ENCODE results near the gene GC. TPM values are rescaled to one million over a fixed set of nuclear protein-coding genes. Genes with fewer than 3 reads are reported as not detected.
"Not testable (repeated sequence)": the region's sequence is repeated elsewhere in the genome, so short reads cannot be mapped to it uniquely, and the experiment has no call there.

Gene GC
- total and polyA plus RNA-seq, 9 donors, result 0.55 to 4.3 TPM; not detected in 7

GRCh38 chr4:71765350-71765749, 18.5 kb downstream of the GC start:
- WGBS, 3 donors, result 56 to 66% (median 63%) methylated on average over 4 of the region's 4 CpGs
- Histone ChIP-seq H3K4me3 (no peak overlapping the region), H3K27ac (no peak overlapping the region), H3K9me3 (no peaks in the 10 kb centered on the region), H3K4me1 (ENCODE audit: insufficient read depth) (no peaks in the 10 kb centered on the region), H3K36me3 (no peaks in the 10 kb centered on the region), H3K27me3 (no peaks in the 10 kb centered on the region)
- TF ChIP-seq, protein P1, sequence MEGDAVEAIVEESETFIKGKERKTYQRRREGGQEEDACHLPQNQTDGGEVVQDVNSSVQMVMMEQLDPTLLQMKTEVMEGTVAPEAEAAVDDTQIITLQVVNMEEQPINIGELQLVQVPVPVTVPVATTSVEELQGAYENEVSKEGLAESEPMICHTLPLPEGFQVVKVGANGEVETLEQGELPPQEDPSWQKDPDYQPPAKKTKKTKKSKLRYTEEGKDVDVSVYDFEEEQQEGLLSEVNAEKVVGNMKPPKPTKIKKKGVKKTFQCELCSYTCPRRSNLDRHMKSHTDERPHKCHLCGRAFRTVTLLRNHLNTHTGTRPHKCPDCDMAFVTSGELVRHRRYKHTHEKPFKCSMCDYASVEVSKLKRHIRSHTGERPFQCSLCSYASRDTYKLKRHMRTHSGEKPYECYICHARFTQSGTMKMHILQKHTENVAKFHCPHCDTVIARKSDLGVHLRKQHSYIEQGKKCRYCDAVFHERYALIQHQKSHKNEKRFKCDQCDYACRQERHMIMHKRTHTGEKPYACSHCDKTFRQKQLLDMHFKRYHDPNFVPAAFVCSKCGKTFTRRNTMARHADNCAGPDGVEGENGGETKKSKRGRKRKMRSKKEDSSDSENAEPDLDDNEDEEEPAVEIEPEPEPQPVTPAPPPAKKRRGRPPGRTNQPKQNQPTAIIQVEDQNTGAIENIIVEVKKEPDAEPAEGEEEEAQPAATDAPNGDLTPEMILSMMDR (IDR thresholded peaks at IDR 0.05), result no peak
- TF ChIP-seq EP300 (IDR thresholded peaks at IDR 0.05), result no peak
- no peak for TF ChIP-seq POLR2A (IDR thresholded peaks at IDR 0.05)
- intact Hi-C loops (cut with DNase I), result no loop called here
- DNase-seq, result no peak

DNA sequence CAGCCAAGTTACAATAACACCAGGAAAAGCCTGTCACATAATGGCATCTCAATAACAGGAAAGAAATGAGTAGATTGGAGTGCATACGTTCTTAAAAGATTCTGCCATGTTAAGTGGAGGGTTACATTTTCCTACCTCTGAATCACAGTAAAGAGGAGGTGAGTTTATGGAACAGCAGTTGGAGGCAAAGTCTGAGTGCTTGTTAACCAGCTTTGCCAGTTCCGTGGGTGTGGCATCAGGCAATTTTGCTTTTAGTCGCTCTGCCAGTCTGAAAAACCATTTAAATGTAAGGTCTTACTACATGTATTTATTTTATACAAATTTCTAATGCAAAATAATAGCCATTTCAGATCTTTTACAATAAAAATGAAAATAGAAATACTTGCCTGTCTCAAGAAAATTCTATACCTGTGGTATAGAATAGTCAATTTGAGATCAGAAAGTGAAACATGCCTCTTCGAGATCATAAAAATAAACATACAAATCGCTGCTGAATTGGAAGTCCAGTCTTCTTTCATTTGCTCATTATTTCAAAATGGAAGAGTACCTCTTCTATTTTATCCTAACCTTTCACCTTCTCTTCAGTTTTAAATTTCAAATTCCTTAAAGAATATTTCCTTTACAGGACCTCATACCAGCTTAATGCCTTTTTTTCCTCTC, 31.4 kb downstream of the GC start:
- TF ChIP-seq, protein P1 (IDR thresholded peaks at IDR 0.05), result no peak
- no peak for TF ChIP-seq EP300 (IDR thresholded peaks at IDR 0.05)
- no peak for TF ChIP-seq POLR2A (IDR thresholded peaks at IDR 0.05)
- DNase-seq, result no peak
- Histone ChIP-seq H3K4me1 (ENCODE audit: insufficient read depth) (no peaks in the 10 kb centered on the region), H3K9me3 (no peaks in the 10 kb centered on the region), H3K27ac (no peak overlapping the region), H3K4me3 (no peak overlapping the region), H3K36me3 (no peaks in the 10 kb centered on the region), H3K27me3 (no peaks in the 10 kb centered on the region)
- intact Hi-C loops (cut with DNase I), result no loop called here
- WGBS, 3 donors, result 79 to 87% (median 86%) methylated on average over 5 of the region's 5 CpGs

- no peak overlapping the region for H3K4me3 ChIP-seq
- no peaks in the 10 kb centered on the region for H3K9me3 ChIP-seq
- H3K4me1 ChIP-seq (ENCODE audit: insufficient read depth), result no peaks in the 10 kb centered on the region
- TF ChIP-seq, protein P1 (IDR thresholded peaks at IDR 0.05), result no peak
- TF ChIP-seq EP300 (IDR thresholded peaks at IDR 0.05), result no peak
- TF ChIP-seq POLR2A (IDR thresholded peaks at IDR 0.05), result no peak
- 45 to 63% (median 50%) methylated on average over 4 of the region's 4 CpGs for WGBS, 3 donors
- H3K27ac ChIP-seq, result no peak overlapping the region
- intact Hi-C loops (cut with DNase I), result no loop called here
- no peak for DNase-seq
- no peaks in the 10 kb centered on the region for H3K27me3 ChIP-seq
- no peaks in the 10 kb centered on the region for H3K36me3 ChIP-seq
Observed at GRCh38 chr4:71749008-71749594, 34.8 kb downstream of the GC start.

DNA sequence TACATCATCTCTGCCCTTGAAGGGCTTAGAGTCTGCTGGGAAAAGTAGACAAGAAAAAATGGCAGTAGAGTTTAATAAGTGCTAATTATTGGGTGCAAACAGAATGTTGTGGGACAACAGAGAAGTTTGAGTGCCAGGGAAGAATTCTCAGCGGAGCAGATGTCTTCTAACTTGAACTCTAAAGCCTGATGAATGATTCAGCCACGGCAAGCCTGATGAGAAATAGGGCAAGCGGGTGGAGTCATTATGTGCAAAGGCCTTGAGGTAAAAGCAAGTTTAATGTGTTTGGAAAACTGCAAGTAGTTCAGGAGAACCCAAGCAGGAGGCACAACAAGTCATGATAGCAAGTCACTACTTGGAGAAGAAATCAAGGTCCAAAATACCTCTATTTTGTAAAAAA, 37.5 kb downstream of the GC start:
- 58 to 65% (median 61%) methylated on average over 3 of the region's 3 CpGs for whole genome bisulfite sequencing, 3 donors
- DNase-seq, result no peak
- H3K27me3 ChIP-seq, result no peaks in the 10 kb centered on the region
- intact Hi-C loops (cut with DNase I), result no loop called here
- H3K9me3 ChIP-seq, result no peaks in the 10 kb centered on the region
- H3K27ac ChIP-seq, result no peak overlapping the region
- no peaks in the 10 kb centered on the region for H3K36me3 ChIP-seq
- no peak overlapping the region for H3K4me3 ChIP-seq
- TF ChIP-seq EP300 (IDR thresholded peaks at IDR 0.05), result no peak
- TF ChIP-seq, protein P1 (IDR thresholded peaks at IDR 0.05), result no peak
- TF ChIP-seq POLR2A (IDR thresholded peaks at IDR 0.05), result no peak
- H3K4me1 ChIP-seq (ENCODE audit: insufficient read depth), result no peaks in the 10 kb centered on the region

DNA sequence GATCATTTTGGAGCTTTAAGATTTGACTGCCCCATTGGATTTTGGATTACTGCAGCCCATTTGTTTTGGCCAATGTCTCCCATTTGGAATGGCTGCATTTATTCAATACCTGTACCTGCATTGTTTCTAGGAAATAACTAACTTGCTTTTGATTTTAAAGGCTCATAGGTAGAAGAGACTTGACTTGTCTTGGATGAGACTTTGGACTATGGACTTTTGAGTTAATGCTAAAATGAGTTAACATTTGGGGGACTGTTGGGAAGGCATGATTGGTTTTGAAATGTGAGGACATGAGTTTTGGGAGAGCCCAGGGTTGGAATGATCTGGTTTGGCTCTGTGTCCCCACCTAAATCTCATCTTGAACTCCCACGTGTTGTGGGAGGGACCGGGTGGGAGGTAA, 45.1 kb downstream of the GC start:
- H3K27me3 ChIP-seq; H3K4me3 ChIP-seq; H3K36me3 ChIP-seq; H3K9me3 ChIP-seq; intact Hi-C loops (cut with DNase I); H3K27ac ChIP-seq; H3K4me1 ChIP-seq (ENCODE audit: insufficient read depth); DNase-seq: not testable (repeated sequence)
- 85 to 90% (median 86%) methylated on average over 2 of the region's 2 CpGs for WGBS, 3 donors

Measured in ovary (tissue), 9 donors.